ENCODE results near the gene RPS16.

RPS16 gene

GRCh38 chr19:39428283-39429112, 7.3 kb downstream of the RPS16 start:
- no peak overlapping the region for H3K27ac ChIP-seq (ENCODE audit: insufficient read depth in 1 of 2, low read depth in 1 of 2, low read length in 2 of 2, poor library complexity in 1 of 2, severe bottlenecking in 2 of 2)
- H3K4me1 ChIP-seq (ENCODE audit: control extremely low read depth in 1 of 4, control insufficient read depth in 4 of 4, insufficient read depth in 4 of 4, low read length in 3 of 4) = peaks cover 0 to 7% (median 0%) of the 10 kb centered on the region in 4 experiments
- DNase-seq = no peak
- POLR2A ChIA-PET = no interaction called here
- CTCF ChIA-PET = interaction anchor here (0.7 to 3.2 kb wide), 6 partner anchors 10 to 106 kb away, joined by 3 to 21 read pairs (median 4); no protein-coding TSS in a partner anchor
- no peak overlapping the region for H3K4me3 ChIP-seq (ENCODE audit: control insufficient read depth in 1 of 7, extremely low read depth in 1 of 7, insufficient read depth in 4 of 7, low read depth in 2 of 7, low read length in 6 of 7)
- no peaks in the 10 kb centered on the region for H3K27me3 ChIP-seq (replicated peaks in 2 of 5; ENCODE audit: control insufficient read depth in 4 of 5, insufficient read depth in 5 of 5, low read length in 4 of 5)
- WGBS (ENCODE audit: insufficient coverage) = 62% methylated on average over 23 of the region's 23 CpGs
- H3K9me3 ChIP-seq (ENCODE audit: control extremely low read depth in 1 of 5, control insufficient read depth in 4 of 5, insufficient read depth in 2 of 5, low read depth in 1 of 5, low read length in 4 of 5) = no peaks in the 10 kb centered on the region
- peaks cover 2 to 29% (median 22%) of the 10 kb centered on the region in 4 experiments for H3K36me3 ChIP-seq (ENCODE audit: control insufficient read depth in 4 of 4, insufficient read depth in 4 of 4, low read length in 3 of 4)

GRCh38 chr19:39427707-39428106, 8.0 kb downstream of the RPS16 start:
- 96% methylated on average over 10 of the region's 11 CpGs for WGBS (ENCODE audit: insufficient coverage)
- ChIA-PET CTCF (interaction anchor here (0.7 to 3.2 kb wide), 5 partner anchors 8 to 106 kb away, joined by 3 to 21 read pairs (median 4); partner anchors contain the start of gene RPS16), POLR2A (interaction anchor here (2.2 kb wide), 1 partner anchor 8 kb away, joined by 8 read pairs; the partner anchor contains the start of gene RPS16)
- peaks cover 0 to 7% (median 0%) of the 10 kb centered on the region in 4 experiments for H3K4me1 ChIP-seq (ENCODE audit: control extremely low read depth in 1 of 4, control insufficient read depth in 4 of 4, insufficient read depth in 4 of 4, low read length in 3 of 4)
- no peaks in the 10 kb centered on the region for H3K9me3 ChIP-seq (ENCODE audit: control extremely low read depth in 1 of 5, control insufficient read depth in 4 of 5, insufficient read depth in 2 of 5, low read depth in 1 of 5, low read length in 4 of 5)
- no peak overlapping the region for H3K4me3 ChIP-seq (ENCODE audit: control insufficient read depth in 1 of 7, extremely low read depth in 1 of 7, insufficient read depth in 4 of 7, low read depth in 2 of 7, low read length in 6 of 7)
- no peaks in the 10 kb centered on the region for H3K27me3 ChIP-seq (replicated peaks in 2 of 5; ENCODE audit: control insufficient read depth in 4 of 5, insufficient read depth in 5 of 5, low read length in 4 of 5)
- peaks cover 5 to 29% (median 20%) of the 10 kb centered on the region in 4 experiments for H3K36me3 ChIP-seq (ENCODE audit: control insufficient read depth in 4 of 4, insufficient read depth in 4 of 4, low read length in 3 of 4)
- H3K27ac ChIP-seq (ENCODE audit: insufficient read depth in 1 of 2, low read depth in 1 of 2, low read length in 2 of 2, poor library complexity in 1 of 2, severe bottlenecking in 2 of 2) = no peak overlapping the region
- no peak for DNase-seq

- ChIA-PET POLR2A (interaction anchor here (0.7 to 2.2 kb wide), 3 partner anchors 9 to 19 kb away, joined by 3 to 8 read pairs (median 4); partner anchors contain the start of genes RPS16 and SUPT5H), CTCF (interaction anchor here (1.7 kb wide), 1 partner anchor 9 kb away, joined by 7 read pairs; the partner anchor contains the start of gene RPS16)
- peaks cover 5 to 29% (median 19%) of the 10 kb centered on the region in 4 experiments for H3K36me3 ChIP-seq (ENCODE audit: control insufficient read depth in 4 of 4, insufficient read depth in 4 of 4, low read length in 3 of 4)
- DNase-seq = no peak
- H3K27ac ChIP-seq (ENCODE audit: insufficient read depth in 1 of 2, low read depth in 1 of 2, low read length in 2 of 2, poor library complexity in 1 of 2, severe bottlenecking in 2 of 2) = no peak overlapping the region
- H3K9me3 ChIP-seq (ENCODE audit: control extremely low read depth in 1 of 5, control insufficient read depth in 4 of 5, insufficient read depth in 2 of 5, low read depth in 1 of 5, low read length in 4 of 5) = no peaks in the 10 kb centered on the region
- no peaks in the 10 kb centered on the region for H3K27me3 ChIP-seq (replicated peaks in 2 of 5; ENCODE audit: control insufficient read depth in 4 of 5, insufficient read depth in 5 of 5, low read length in 4 of 5)
- peaks cover 0 to 4% (median 0%) of the 10 kb centered on the region in 4 experiments for H3K4me1 ChIP-seq (ENCODE audit: control extremely low read depth in 1 of 4, control insufficient read depth in 4 of 4, insufficient read depth in 4 of 4, low read length in 3 of 4)
- 93% methylated on average over 5 of the region's 5 CpGs for WGBS (ENCODE audit: insufficient coverage)
- no peak overlapping the region for H3K4me3 ChIP-seq (ENCODE audit: control insufficient read depth in 1 of 7, extremely low read depth in 1 of 7, insufficient read depth in 4 of 7, low read depth in 2 of 7, low read length in 6 of 7)
Measured at GRCh38 chr19:39426170-39426569, 9.6 kb downstream of the RPS16 start.

GRCh38 chr19:39425744-39426143, 10.0 kb downstream of the RPS16 start:
- CTCF ChIA-PET = interaction anchor here (1.7 kb wide), 1 partner anchor 10 kb away, joined by 7 read pairs; the partner anchor contains the start of gene RPS16
- no peak overlapping the region for H3K4me3 ChIP-seq (ENCODE audit: control insufficient read depth in 1 of 7, extremely low read depth in 1 of 7, insufficient read depth in 4 of 7, low read depth in 2 of 7, low read length in 6 of 7)
- H3K9me3 ChIP-seq (ENCODE audit: control extremely low read depth in 1 of 5, control insufficient read depth in 4 of 5, insufficient read depth in 2 of 5, low read depth in 1 of 5, low read length in 4 of 5) = no peaks in the 10 kb centered on the region
- no peak for DNase-seq
- no peaks in the 10 kb centered on the region for H3K4me1 ChIP-seq (ENCODE audit: control extremely low read depth in 1 of 4, control insufficient read depth in 4 of 4, insufficient read depth in 4 of 4, low read length in 3 of 4)
- H3K27ac ChIP-seq (ENCODE audit: insufficient read depth in 1 of 2, low read depth in 1 of 2, low read length in 2 of 2, poor library complexity in 1 of 2, severe bottlenecking in 2 of 2) = no peak overlapping the region
- H3K36me3 ChIP-seq (ENCODE audit: control insufficient read depth in 4 of 4, insufficient read depth in 4 of 4, low read length in 3 of 4) = peaks cover 5 to 31% (median 18%) of the 10 kb centered on the region in 4 experiments
- WGBS (ENCODE audit: insufficient coverage) = 98% methylated on average over 7 of the region's 7 CpGs
- no peaks in the 10 kb centered on the region for H3K27me3 ChIP-seq (replicated peaks in 2 of 5; ENCODE audit: control insufficient read depth in 4 of 5, insufficient read depth in 5 of 5, low read length in 4 of 5)
- POLR2A ChIA-PET = interaction anchor here (2.2 kb wide), 1 partner anchor 10 kb away, joined by 8 read pairs; the partner anchor contains the start of gene RPS16

GRCh38 chr19:39424934-39425333, 10.8 kb downstream of the RPS16 start:
- no peaks in the 10 kb centered on the region for H3K27me3 ChIP-seq (replicated peaks in 2 of 5; ENCODE audit: control insufficient read depth in 4 of 5, insufficient read depth in 5 of 5, low read length in 4 of 5)
- DNase-seq = no peak
- H3K4me1 ChIP-seq (ENCODE audit: control extremely low read depth in 1 of 4, control insufficient read depth in 4 of 4, insufficient read depth in 4 of 4, low read length in 3 of 4) = no peaks in the 10 kb centered on the region
- H3K4me3 ChIP-seq (ENCODE audit: control insufficient read depth in 1 of 7, extremely low read depth in 1 of 7, insufficient read depth in 4 of 7, low read depth in 2 of 7, low read length in 6 of 7) = no peak overlapping the region
- H3K9me3 ChIP-seq (ENCODE audit: control extremely low read depth in 1 of 5, control insufficient read depth in 4 of 5, insufficient read depth in 2 of 5, low read depth in 1 of 5, low read length in 4 of 5) = no peaks in the 10 kb centered on the region
- POLR2A ChIA-PET = no interaction called here
- H3K36me3 ChIP-seq (ENCODE audit: control insufficient read depth in 4 of 4, insufficient read depth in 4 of 4, low read length in 3 of 4) = peaks cover 5 to 36% (median 19%) of the 10 kb centered on the region in 4 experiments
- no peak overlapping the region for H3K27ac ChIP-seq (ENCODE audit: insufficient read depth in 1 of 2, low read depth in 1 of 2, low read length in 2 of 2, poor library complexity in 1 of 2, severe bottlenecking in 2 of 2)
- CTCF ChIA-PET = no interaction called here
- 90% methylated on average over 9 of the region's 16 CpGs for WGBS (ENCODE audit: insufficient coverage)

GRCh38 chr19:39423258-39424086, 12.3 kb downstream of the RPS16 start:
- Histone ChIP-seq H3K27ac (ENCODE audit: insufficient read depth in 1 of 2, low read depth in 1 of 2, low read length in 2 of 2, poor library complexity in 1 of 2, severe bottlenecking in 2 of 2) (no peak overlapping the region), H3K36me3 (ENCODE audit: control insufficient read depth in 4 of 4, insufficient read depth in 4 of 4, low read length in 3 of 4) (peaks cover 9 to 44% (median 22%) of the 10 kb centered on the region in 4 experiments), H3K9me3 (ENCODE audit: control extremely low read depth in 1 of 5, control insufficient read depth in 4 of 5, insufficient read depth in 2 of 5, low read depth in 1 of 5, low read length in 4 of 5) (no peaks in the 10 kb centered on the region), H3K4me3 (ENCODE audit: control insufficient read depth in 1 of 7, extremely low read depth in 1 of 7, insufficient read depth in 4 of 7, low read depth in 2 of 7, low read length in 6 of 7) (no peak overlapping the region), H3K4me1 (ENCODE audit: control extremely low read depth in 1 of 4, control insufficient read depth in 4 of 4, insufficient read depth in 4 of 4, low read length in 3 of 4) (no peaks in the 10 kb centered on the region), H3K27me3 (replicated peaks in 2 of 5; ENCODE audit: control insufficient read depth in 4 of 5, insufficient read depth in 5 of 5, low read length in 4 of 5) (no peaks in the 10 kb centered on the region)
- WGBS (ENCODE audit: insufficient coverage) = 94% methylated on average over 34 of the region's 35 CpGs
- ChIA-PET CTCF (interaction anchor here (0.9 kb wide), 1 partner anchor 13 kb away, joined by 3 read pairs; the partner anchor contains the start of gene RPS16), POLR2A (interaction anchor here (0.6 to 1.1 kb wide), 3 partner anchors 8 to 32 kb away, joined by 3 to 5 read pairs (median 3); partner anchors contain the start of genes MED29, PAF1 and RPS16)
- DNase-seq = no peak

Data from common myeloid progenitor, CD34-positive (primary cell).